ENCODE results near the gene XIRP2.

The XIRP2 gene

DNA sequence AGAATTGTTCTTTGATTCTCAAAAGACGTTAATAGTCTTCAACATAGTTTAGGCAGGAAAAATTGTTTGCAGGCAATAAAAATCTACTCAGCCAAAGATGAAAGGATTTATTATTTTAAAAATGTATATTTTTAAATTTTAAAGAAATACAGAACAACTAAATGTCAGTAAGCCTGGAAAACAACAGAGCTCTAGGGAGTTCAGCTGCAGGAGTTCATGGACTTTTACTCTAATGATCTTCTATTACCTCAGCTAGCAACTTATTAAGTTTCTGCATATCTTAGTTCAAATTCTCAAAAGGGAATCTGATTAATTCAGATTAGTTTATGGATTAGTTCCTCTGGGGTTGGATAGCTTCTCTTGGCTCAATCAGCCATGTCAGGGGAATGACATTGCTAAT, 17.9 kb upstream of the XIRP2 start:
- TF ChIP-seq, protein P1, sequence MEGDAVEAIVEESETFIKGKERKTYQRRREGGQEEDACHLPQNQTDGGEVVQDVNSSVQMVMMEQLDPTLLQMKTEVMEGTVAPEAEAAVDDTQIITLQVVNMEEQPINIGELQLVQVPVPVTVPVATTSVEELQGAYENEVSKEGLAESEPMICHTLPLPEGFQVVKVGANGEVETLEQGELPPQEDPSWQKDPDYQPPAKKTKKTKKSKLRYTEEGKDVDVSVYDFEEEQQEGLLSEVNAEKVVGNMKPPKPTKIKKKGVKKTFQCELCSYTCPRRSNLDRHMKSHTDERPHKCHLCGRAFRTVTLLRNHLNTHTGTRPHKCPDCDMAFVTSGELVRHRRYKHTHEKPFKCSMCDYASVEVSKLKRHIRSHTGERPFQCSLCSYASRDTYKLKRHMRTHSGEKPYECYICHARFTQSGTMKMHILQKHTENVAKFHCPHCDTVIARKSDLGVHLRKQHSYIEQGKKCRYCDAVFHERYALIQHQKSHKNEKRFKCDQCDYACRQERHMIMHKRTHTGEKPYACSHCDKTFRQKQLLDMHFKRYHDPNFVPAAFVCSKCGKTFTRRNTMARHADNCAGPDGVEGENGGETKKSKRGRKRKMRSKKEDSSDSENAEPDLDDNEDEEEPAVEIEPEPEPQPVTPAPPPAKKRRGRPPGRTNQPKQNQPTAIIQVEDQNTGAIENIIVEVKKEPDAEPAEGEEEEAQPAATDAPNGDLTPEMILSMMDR (IDR thresholded peaks at IDR 0.05): no peak

GRCh38 chr2:166881177-166881576, 7.1 kb upstream of the XIRP2 start:
- TF ChIP-seq, protein P1 (IDR thresholded peaks at IDR 0.05): no peak

GRCh38 chr2:166882851-166883250, 5.4 kb upstream of the XIRP2 start:
- TF ChIP-seq, protein P1 (IDR thresholded peaks at IDR 0.05): no peak

DNA sequence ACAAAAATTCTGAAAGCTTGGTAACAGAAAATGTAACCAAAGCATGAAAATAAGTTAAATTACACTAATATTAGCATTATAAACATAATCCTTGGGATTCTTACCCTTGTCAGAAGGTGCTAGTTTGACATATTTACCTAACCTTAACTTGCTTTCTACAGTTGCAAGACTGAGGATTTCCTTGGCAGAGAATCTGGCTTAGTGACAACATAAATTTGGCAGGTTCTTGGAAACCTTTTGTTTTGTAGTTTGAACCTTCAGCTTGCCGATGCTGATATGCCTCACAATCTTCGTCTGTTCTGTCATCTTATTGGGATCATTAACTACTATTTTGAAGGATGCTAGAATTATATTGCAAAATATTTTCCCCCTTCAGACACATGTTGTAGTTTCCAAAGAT, 3.4 kb downstream of the XIRP2 start:
- TF ChIP-seq, protein P1 (IDR thresholded peaks at IDR 0.05): no peak

DNA sequence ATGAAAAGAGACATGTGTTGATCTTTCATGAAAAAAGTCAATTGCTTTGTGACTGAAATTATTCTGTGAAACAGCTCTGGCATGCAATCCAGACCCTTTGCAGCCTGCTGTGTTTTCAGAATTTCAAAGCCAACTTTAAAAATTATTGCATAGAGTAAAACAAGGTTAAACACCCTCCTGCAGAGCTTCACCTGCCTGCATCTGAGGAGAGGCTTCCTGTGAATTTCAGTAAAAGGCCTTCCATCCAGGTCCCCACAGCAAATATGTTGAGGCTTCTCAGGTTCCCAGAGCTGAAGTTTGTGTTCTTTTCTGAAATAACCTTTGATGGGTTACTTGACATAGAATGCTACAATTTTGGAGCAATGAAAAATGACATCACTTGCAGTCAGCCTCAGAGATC, 4.1 kb downstream of the XIRP2 start:
- TF ChIP-seq, protein P1 (IDR thresholded peaks at IDR 0.05): no peak

- TF ChIP-seq, protein P1 (IDR thresholded peaks at IDR 0.05): no peak
These were observed 7.0 kb downstream of the XIRP2 start for GRCh38 chr2:166895243-166895642.

- TF ChIP-seq, protein P1 (IDR thresholded peaks at IDR 0.05): no peak
These were observed 9.4 kb downstream of the XIRP2 start for GRCh38 chr2:166897666-166898065.

- TF ChIP-seq, protein P1 (IDR thresholded peaks at IDR 0.05): no peak
These were observed 11.4 kb downstream of the XIRP2 start for GRCh38 chr2:166899676-166900075.
